Muscle layer of colon (tissue), 2 donors: ENCODE measurements around the gene CYREN.
"Not testable (repeated sequence)": the region's sequence is repeated elsewhere in the genome, so short reads cannot be mapped to it uniquely, and the experiment has no call there.

Source experiments
- H3K27ac ChIP-seq: one replicate; pipeline ENCODE4 v1.7.0; 2013; ENCODE audit warnings: low read depth, mild to moderate bottlenecking, low read length, moderate library complexity
- H3K27me3 ChIP-seq, 2 donors: one replicate each; pipeline ENCODE4 v1.7.0; 2013; ENCODE audit warnings: low read length in 2 of 2, mild to moderate bottlenecking in 2 of 2; ENCODE audit not compliant: insufficient read depth in 2 of 2, control insufficient read depth in 1 of 2
- H3K36me3 ChIP-seq: one replicate; pipeline ENCODE4 v1.7.0; 2013; ENCODE audit warnings: mild to moderate bottlenecking, low read length; ENCODE audit not compliant: insufficient read depth
- H3K4me1 ChIP-seq: one replicate; pipeline ENCODE4 v1.7.0; 2013; ENCODE audit warnings: mild to moderate bottlenecking, low read length; ENCODE audit not compliant: insufficient read depth
- H3K4me3 ChIP-seq, 2 donors: one replicate each; pipeline ENCODE4 v1.7.0; 2013; ENCODE audit warnings: low read length in 2 of 2, low read depth in 1 of 2, mild to moderate bottlenecking in 1 of 2, moderate library complexity in 1 of 2
- H3K9ac ChIP-seq: one replicate; pipeline ENCODE4 v1.7.0; 2013; ENCODE audit warnings: low read length
- H3K9me3 ChIP-seq: one replicate; pipeline ENCODE4 v1.7.0; 2013; ENCODE audit warnings: mild to moderate bottlenecking, low read length
- donor health status: abdominal sarcoma.
- donor health status: Adenocarcinoma of cecum.

CYREN gene

DNA sequence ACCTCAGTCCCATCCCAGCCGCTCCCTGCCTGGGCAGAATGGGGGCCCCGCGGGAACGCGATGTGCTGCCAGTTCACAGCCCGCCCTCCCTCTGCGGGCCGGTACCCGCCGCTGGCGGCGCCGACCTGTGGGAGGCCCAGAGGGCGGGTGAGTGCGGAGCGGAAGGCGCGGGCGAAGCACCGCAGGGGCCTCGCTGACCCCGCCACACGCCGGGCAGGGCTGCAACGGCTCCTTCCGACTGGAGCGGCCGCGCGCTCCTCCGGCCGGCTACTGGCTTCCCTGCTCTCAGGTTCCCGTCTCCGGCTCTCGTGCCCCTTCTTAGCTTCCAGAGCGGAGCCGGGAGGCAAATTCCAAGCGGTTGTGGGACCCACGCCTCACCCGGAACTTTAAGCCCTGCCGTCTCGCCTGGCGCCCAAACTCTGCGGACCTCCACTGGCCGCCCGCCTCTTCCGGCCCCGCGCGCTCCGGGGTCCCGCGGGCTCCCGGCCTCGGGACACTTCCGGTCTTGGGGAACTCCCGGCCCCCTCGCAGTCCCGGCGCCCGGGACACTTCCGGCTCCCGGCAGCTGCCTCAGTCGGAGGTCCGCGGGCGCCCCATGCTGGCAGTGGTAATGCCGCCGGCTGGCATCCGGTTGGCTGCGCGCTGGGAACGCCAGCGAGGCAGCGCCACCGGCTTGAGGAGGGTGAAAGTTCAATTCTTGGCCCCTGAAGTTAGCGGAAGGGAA lies at the start of gene CYREN:
Gene CYREN, minus strand, starts transcription at position 434 of the 724 bp plus-strand sequence. CDS start 1,785 bp downstream, outside the sequence.
- H3K4me1 ChIP-seq: peaks cover 27% of the 10 kb centered on the region
- peak within 1 kb of the TSS; percentile 97 for H3K27ac ChIP-seq
- no peaks in the 10 kb centered on the region for H3K27me3 ChIP-seq
- H3K36me3 ChIP-seq: peaks cover 29% of the 10 kb centered on the region
- H3K9ac ChIP-seq: peak within 1 kb of the TSS; percentile 84
- H3K4me3 ChIP-seq: peak within 1 kb of the TSS; percentile 79 to 90
- no peaks in the 10 kb centered on the region for H3K9me3 ChIP-seq

- no peaks in the 10 kb centered on the region for H3K27me3 ChIP-seq
- H3K4me3 ChIP-seq: no peak overlapping the region
- H3K27ac ChIP-seq: no peak overlapping the region
- no peaks in the 10 kb centered on the region for H3K36me3 ChIP-seq
- no peaks in the 10 kb centered on the region for H3K4me1 ChIP-seq
- no peak overlapping the region for H3K9ac ChIP-seq
- no peaks in the 10 kb centered on the region for H3K9me3 ChIP-seq
Observed at GRCh38 chr7:135217645-135218509, 47.4 kb upstream of the CYREN start.

DNA sequence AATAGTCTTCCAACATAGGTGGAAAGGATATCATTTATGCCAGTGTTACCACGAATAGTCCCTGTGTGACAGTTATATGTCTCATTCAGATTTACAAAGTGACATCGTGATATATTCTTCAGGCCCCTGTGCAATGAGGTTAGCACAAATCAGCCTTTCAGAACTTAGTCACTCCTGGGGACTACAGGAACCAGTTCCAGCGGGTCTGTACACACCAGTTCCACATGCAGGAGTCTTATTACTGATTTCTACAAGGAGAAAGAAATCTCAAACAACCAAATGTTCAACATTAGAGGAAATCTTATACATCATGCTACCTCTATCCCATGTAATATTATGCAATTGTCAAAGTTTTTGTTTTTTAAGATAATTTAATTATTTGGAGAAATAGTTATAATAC lies 45.2 kb upstream of the CYREN start:
- Histone ChIP-seq H3K27me3 (no peaks in the 10 kb centered on the region), H3K4me1 (no peaks in the 10 kb centered on the region), H3K9ac (no peak overlapping the region)

GRCh38 chr7:135215180-135215579 lies 44.7 kb upstream of the CYREN start:
- no peak overlapping the region for H3K27ac ChIP-seq
- no peaks in the 10 kb centered on the region for H3K9me3 ChIP-seq
- H3K4me1 ChIP-seq: peaks cover 4% of the 10 kb centered on the region
- no peak overlapping the region for H3K9ac ChIP-seq
- H3K4me3 ChIP-seq: no peak overlapping the region
- H3K36me3 ChIP-seq: no peaks in the 10 kb centered on the region
- H3K27me3 ChIP-seq: no peaks in the 10 kb centered on the region

More for the DNA sequence above, 45.2 kb upstream of the CYREN start:
- Histone ChIP-seq H3K9me3 (no peaks in the 10 kb centered on the region), H3K4me3 (no peak overlapping the region), H3K36me3 (no peaks in the 10 kb centered on the region), H3K27ac (no peak overlapping the region)

GRCh38 chr7:135213831-135214230 lies 43.3 kb upstream of the CYREN start:
- H3K27ac ChIP-seq: no peak overlapping the region
- no peaks in the 10 kb centered on the region for H3K27me3 ChIP-seq
- no peaks in the 10 kb centered on the region for H3K36me3 ChIP-seq
- H3K9me3 ChIP-seq: no peaks in the 10 kb centered on the region
- no peak overlapping the region for H3K4me3 ChIP-seq
- peaks cover 6% of the 10 kb centered on the region for H3K4me1 ChIP-seq
- H3K9ac ChIP-seq: no peak overlapping the region

- H3K4me1 ChIP-seq, H3K9me3 ChIP-seq, H3K36me3 ChIP-seq, H3K27me3 ChIP-seq: not testable (repeated sequence)
- Histone ChIP-seq H3K4me3 (peak overlapping the region; percentile 58 to 64), H3K27ac (peak overlapping the region; percentile 36), H3K9ac (peak overlapping the region; percentile 32)
Observed at GRCh38 chr7:135211946-135212685, 41.6 kb upstream of the CYREN start.

DNA sequence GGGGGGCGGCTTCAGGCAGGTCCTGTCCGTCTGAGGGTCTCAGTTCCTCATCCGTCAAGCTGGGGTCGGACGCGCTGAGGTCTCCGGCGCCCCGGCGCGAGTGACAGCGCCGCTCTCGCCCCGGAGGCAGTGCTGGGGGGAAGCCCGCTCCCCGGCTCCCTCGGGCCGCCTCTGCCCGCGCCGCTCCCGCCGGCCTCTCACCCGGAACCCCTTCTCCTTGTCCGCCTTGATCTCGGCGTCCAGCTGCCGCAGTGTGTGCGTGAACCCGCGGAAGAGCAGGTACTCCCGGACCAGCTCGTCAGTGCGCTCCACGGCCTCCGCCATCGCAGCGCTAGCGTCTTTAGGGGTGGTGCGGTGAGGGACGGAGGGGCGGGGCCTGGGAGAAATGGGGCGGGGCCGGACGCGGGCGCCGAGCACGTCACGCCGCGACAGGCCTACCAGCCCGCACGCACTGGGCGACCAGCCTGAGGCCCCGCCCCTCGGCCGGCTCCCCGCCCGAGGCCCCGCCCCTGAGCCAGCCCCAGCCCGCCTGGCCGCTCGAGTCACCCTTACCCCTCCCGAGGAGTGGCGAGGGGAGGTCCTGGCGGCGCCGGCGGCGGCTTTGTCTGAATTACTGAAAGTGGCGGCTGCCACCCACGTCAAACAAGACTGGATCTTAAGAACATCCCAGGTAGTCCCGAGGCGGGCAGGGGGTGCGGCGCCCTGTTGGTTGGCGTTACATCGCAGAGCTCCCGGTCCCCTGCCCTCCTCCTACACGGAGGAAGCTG lies 40.9 kb upstream of the CYREN start, which contains the start of gene WDR91:
Gene WDR91, minus strand, starts transcription at position 348 of the 767 bp plus-strand sequence. Its CDS starts 24 bp downstream, at position 324.
- Histone ChIP-seq H3K4me3 (peak within 1 kb of the TSS; percentile 93 to 94), H3K4me1 (peaks cover 6% of the 10 kb centered on the region), H3K27ac (peak within 1 kb of the TSS; percentile 97), H3K27me3 (no peaks in the 10 kb centered on the region), H3K36me3 (peaks cover 6% of the 10 kb centered on the region), H3K9me3 (no peaks in the 10 kb centered on the region), H3K9ac (peak within 1 kb of the TSS; percentile 52)

DNA sequence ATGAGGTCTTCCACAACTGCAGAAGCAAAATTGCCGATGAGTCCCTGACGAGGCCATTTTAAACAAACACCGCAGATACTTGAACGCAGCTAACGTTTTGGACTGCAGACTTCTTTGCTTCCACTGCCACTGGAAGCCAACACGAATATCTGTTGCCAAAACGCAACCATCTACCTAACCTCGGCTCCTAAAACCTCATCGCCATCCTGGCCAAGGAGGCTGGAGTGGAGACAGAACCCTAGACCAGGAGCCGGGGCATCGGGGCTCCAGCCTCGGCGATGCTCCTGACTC lies 40.3 kb upstream of the CYREN start:
- Histone ChIP-seq H3K9me3 (no peaks in the 10 kb centered on the region), H3K4me3 (peak overlapping the region; percentile 93 to 94), H3K9ac (peak overlapping the region; percentile 52), H3K4me1 (peaks cover 6% of the 10 kb centered on the region), H3K36me3 (peaks cover 8% of the 10 kb centered on the region), H3K27ac (peak overlapping the region; percentile 97), H3K27me3 (no peaks in the 10 kb centered on the region)

DNA sequence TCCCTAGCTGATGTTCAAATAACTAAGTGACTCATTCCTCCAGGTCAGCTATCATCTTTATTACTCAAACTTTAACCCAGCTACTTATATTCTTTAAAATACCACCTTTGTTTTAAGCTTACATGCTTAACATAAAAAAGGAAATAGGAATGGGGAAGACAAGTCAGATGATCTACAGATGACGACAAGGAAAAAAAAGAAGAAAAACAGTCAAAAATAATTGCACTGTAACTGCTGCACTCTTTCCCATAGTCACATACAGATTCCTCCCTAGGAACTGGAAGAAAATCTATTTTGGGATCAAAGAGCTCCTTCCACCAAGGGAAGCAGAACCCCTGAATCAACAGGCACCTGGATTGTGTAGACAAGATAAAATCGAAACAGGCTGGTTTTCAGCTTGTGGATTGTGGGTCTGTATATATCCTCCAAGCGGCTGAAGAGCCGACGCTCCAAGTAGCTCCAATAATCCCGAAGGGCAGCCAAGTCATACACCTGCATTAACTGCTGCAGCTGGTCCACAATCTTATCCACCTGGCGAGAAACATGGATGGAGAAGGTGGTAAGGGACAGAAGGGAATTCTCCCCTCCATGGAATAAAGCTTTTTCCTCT lies 38.8 kb upstream of the CYREN start:
- peaks cover 13% of the 10 kb centered on the region for H3K36me3 ChIP-seq
- H3K9me3 ChIP-seq: no peaks in the 10 kb centered on the region
- no peaks in the 10 kb centered on the region for H3K27me3 ChIP-seq
- no peak overlapping the region for H3K4me3 ChIP-seq
- peaks cover 6% of the 10 kb centered on the region for H3K4me1 ChIP-seq
- no peak overlapping the region for H3K27ac ChIP-seq
- no peak overlapping the region for H3K9ac ChIP-seq

GRCh38 chr7:135208102-135208793 lies 37.7 kb upstream of the CYREN start:
- H3K9me3 ChIP-seq: no peaks in the 10 kb centered on the region
- no peak overlapping the region for H3K9ac ChIP-seq
- peaks cover 6% of the 10 kb centered on the region for H3K4me1 ChIP-seq
- no peak overlapping the region for H3K4me3 ChIP-seq
- H3K27me3 ChIP-seq: no peaks in the 10 kb centered on the region
- no peak overlapping the region for H3K27ac ChIP-seq
- peaks cover 22% of the 10 kb centered on the region for H3K36me3 ChIP-seq
